HEK293 (cell line): ENCODE results near the gene EPN2.

Source experiments
- CTCF ChIP-seq: fragments of 450-650 bp; formaldehyde crosslinking; IDR thresholded peaks from 2 replicates; pipeline ENCODE4 v1.5.1; 2016; ENCODE audit warnings: missing biosample characterization, missing genetic modification characterization
- HOXA7 ChIP-seq: sonication (generic); formaldehyde crosslinking; IDR thresholded peaks from 2 replicates; pipeline ENCODE4 v1.8.1; 2022; ENCODE audit warnings: missing genetic modification reagents, borderline replicate concordance
- ZBTB48 ChIP-seq: fragments of 450-650 bp; formaldehyde crosslinking; IDR thresholded peaks from 2 replicates; pipeline ENCODE4 v1.5.1; 2016; ENCODE audit warnings: missing biosample characterization, missing genetic modification characterization
- ZNF449 ChIP-seq: fragments of 450-650 bp; formaldehyde crosslinking; IDR thresholded peaks from 2 replicates; pipeline ENCODE4 v1.5.1; 2017; ENCODE audit warnings: missing biosample characterization, mild to moderate bottlenecking, missing genetic modification characterization, moderate library complexity
- ZNF473 ChIP-seq: fragments of 450-650 bp; formaldehyde crosslinking; IDR thresholded peaks from 2 replicates; pipeline ENCODE4 v1.5.1; 2017; ENCODE audit warnings: missing biosample characterization, missing genetic modification characterization
- ZNF621 ChIP-seq: fragments of 450-650 bp; formaldehyde crosslinking; IDR thresholded peaks from 2 replicates; pipeline ENCODE4 v1.5.1; 2017; ENCODE audit warnings: missing biosample characterization, missing genetic modification characterization

GRCh38 chr17:19381361-19381740, 144.2 kb downstream of the EPN2 start:
- TF ChIP-seq ZNF449 (tag by site-specific recombination) (no peak), ZBTB48 (tag by site-specific recombination) (no peak), ZNF473 (tag by site-specific recombination) (no peak), HOXA7 (CRISPR knock-in tag) (no peak), CTCF (no peak), ZNF621 (tag by site-specific recombination) (no peak)
